Activated gamma-delta T cell treated with anti-CD3 and anti-CD28 coated beads, Interleukin-2, amount 50 U/mL, for 16 hours (primary cell): ENCODE measurements around the gene IDH1.
"Not testable (repeated sequence)": the region's sequence is repeated elsewhere in the genome, so short reads cannot be mapped to it uniquely, and the experiment has no call there.

Experiments used
- DNase-seq: peaks from one replicate; pipeline ENCODE4 v3.0.0-alpha.2; 2020; ENCODE audit warnings: low read depth

IDH1 gene

DNA sequence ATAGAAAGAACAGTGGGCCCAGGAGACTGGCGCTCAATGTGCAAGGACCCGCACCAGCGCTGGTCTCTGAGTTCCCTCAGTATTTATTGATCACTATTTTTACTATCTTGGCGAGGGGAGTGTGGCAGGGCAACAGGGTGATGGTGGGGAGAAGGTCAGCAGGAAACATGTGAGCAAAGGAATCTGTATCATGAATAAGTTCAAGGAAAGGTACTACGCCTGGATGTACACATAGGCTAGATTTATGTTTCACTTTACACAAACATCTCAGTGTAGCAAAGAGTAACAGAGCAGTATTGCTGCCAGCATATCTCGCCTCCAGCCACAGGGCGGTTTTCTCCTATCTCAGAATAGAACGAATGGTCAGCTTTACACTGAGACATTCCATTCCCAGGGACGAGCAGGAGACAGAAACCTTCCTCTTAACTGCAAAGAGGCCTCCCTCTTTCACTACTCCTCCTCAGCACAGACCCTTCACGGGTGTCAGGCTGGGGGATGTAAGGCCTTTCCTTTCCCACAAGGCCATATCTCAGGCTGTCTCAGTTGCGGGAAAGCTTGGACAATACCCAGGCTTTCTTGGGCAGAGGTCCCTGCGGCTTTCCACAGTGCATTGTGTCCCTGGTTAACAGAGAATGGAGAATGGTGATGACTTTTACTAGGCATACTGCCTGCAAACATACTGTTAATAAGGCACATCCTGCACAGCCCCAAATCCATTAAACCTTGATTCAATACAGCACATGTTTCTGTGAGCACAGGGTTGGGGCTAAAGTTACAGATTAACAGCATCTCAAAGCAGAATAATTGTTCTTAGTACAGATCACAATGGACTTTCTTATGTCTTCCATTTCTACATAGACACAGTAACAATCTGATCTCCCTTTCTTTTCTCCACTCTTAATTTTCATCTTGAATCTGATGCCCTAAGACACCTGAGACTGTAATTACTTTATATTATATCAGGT is 2.3 kb upstream of the IDH1 start:
- not testable (repeated sequence) for DNase-seq

- no peak for DNase-seq
These were observed 1.4 kb upstream of the IDH1 start for GRCh38 chr2:208256192-208256782.

- DNase-seq: no peak
These were observed 761 bp upstream of the IDH1 start for GRCh38 chr2:208255557-208256106.

DNA sequence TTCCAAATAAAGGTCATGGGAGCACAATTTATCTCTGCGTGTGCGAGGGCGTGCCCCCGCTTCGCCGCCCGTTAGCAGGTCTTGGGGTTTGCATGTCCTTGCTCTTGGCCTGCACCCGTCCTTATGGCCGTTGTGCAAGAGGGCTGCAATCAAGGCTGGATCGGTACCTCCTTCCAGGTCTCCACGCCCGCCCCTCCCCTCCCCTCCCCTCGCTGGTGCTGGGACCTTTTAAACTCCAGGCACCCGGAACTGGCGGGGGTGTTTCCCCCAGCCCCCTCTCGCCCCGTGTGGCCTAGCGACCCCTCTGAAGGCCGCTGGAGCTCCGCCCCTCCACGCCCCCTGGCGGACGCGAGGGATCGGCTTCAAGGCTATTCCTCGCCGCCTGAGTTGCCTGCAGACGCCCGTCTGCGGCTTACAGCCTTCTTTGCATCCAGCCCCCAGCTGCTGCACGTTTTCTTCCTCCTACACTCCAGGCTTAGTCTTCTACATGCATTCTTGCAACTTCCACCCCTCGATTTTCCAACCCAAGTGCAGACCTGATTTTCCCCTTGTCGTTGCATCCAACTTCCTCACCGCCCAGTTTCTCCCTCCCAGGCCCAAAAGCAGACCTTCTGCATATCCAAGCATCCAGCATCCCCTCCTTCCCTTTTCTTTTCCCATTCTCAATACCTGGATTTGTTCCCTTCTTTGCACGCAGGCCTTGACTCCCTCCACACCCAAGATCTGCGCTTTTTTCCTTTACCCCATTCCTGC is 577 bp downstream of the IDH1 start:
- DNase-seq: peak; percentile 69

- no peak for DNase-seq
These were observed 1.2 kb downstream of the IDH1 start for GRCh38 chr2:208253600-208254117.

DNA sequence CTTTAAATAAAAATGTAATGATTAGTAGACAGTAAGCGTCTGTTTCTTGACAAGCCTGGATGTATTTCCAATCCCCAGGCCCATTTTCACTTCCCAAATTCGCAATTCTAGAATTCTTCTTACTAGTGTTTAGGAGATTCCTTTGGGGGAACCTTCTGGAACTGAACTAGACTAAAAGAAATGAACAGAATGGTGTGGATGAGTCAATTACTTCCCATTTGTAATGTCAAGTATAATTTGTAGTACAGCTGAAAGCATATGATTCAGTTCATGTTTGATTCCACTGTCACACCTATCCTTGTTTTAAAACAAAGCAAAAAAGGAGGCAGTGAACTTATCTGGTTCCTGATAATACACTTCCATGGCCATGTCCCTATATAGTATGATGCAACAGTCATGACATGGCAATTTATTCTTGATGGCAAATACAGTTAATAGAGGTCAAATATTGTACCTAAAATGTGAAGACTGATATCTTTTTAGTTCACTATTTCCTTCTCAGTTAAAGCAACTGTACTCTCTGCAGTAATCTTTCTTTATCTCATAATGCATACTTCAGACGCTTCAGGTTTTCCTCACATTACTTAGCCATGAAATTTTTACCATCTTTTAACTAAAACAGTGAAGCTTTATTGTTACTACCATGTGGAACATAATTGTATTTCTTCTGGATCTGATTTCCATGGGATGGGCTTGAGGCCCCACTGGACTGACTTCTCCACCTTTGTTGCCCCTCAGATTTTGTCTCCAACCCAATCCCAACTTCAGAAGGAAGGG is 2.0 kb downstream of the IDH1 start:
- DNase-seq: no peak

DNA sequence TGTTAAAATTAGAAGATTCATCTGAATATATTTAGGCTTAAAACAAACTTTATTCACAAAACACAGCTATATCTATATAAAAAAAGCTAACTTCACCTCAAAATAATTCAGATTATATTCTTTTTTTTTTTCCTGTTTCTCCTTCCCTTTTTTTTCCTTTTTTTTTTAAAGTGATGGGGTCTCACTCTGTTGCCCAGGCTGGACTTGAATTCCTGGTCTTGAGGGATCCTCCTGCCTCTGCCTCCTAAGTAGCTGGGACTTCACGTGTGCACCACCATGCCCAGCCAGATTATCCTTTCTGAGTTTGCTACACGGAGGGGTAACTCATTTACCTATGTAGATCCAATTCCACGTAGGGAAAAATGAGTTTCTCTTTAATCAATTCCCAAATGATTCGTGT is 3.8 kb downstream of the IDH1 start:
- no peak for DNase-seq

GRCh38 chr2:208250388-208250787 is 4.5 kb downstream of the IDH1 start:
- DNase-seq: no peak

DNA sequence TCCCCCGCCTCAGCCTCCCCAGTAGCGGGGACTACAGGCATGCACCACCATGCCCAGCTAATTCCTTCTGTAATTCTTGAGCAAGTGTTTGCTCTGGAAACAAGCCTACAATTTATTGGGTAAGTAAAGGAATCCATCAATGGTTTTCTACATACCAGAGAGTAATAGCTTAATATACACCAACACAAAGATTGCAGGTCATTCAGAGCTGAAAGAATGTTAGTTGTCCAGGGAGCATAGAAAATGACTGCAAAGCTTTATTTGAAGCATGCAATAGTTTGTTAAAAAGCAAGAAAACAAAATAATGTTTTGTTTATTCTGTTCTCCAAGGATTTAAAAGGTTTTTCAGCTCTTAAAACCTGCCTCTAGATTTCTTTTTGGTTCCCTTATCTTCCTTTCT is 5.6 kb downstream of the IDH1 start:
- DNase-seq: no peak

DNA sequence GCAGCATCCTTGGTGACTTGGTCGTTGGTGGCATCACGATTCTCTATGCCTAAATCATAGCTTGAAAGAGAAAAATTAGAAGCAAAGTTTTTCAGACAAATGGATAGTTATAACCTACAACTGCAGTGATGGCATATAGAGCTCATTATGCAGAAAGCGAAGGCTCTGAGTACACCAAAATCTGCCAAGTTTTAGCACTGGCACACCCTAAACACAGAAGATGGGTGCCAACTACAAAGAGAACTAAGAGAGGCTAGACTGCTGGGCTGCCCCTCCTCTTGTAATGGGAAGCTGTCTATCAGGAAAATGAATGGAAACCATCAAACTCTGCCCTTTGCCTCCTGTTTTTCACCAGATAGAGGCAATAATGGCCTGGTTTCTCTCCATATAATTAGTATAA is 6.3 kb downstream of the IDH1 start:
- DNase-seq: no peak

DNA sequence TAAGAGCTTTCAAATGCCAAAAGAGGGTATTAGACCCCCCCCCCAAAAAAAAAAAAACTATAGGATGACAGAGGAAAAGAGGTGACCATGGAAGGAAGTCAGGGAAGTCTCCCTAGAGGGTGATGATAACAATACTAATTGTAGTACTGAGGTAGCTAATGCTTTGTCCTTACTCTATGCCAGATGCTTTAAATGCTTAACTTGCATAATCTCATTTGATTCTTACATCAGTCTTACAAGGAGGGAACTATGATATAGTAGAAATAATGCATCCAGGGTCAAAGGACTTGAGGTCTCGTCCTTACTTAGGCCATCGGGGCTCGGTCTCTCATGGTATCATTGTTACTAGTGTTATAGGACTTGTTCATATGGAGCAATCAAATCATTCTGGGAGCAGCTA is 9.1 kb downstream of the IDH1 start:
- DNase-seq: no peak

DNA sequence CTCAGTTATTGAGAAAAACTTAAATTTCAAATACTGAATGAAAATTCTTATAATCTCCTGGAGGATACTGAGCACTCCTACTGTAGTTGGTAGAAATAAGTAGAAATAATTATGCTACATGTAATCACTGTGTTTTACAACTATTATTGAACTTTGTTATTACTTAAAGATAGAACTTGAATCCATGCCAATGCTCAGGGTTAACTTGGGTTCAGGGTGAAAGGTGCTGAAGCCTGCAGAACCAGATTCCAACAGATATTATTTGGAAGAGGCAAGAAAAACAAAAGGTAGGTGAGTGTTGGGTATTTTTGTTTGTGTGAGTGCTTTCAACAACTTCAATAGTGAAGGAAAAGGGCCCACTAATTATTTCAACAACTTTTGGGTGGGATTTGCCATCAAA is 10.4 kb downstream of the IDH1 start:
- no peak for DNase-seq

DNA sequence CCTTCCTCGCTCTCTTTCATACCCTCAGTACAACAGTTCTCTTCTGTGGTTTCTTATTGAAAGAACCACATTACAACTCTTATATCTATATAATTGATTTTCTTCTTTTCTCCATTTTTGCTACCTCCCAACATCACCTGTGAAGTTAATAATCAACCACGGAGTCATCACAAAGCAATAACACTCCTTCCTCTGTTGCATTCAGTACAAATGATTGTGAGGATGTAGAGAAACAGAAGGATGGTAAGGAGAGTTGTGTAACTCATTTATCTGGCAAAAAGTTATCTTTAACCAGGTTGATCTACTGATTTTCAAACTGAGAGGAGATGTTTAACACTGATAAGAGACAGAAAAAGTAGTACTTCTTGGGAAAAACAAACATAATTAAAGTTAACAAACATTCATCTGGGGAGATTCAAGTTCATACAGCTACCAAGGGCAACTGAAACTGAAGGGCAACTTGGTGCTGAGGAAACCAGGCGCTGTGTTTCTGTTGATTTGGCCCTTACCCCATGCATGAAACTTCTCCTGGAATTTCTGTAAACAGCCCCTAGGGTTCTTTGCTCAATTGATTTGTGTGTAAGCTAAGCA is 14.2 kb downstream of the IDH1 start:
- no peak for DNase-seq

GRCh38 chr2:208239770-208240493 is 14.9 kb downstream of the IDH1 start:
- no peak for DNase-seq

DNA sequence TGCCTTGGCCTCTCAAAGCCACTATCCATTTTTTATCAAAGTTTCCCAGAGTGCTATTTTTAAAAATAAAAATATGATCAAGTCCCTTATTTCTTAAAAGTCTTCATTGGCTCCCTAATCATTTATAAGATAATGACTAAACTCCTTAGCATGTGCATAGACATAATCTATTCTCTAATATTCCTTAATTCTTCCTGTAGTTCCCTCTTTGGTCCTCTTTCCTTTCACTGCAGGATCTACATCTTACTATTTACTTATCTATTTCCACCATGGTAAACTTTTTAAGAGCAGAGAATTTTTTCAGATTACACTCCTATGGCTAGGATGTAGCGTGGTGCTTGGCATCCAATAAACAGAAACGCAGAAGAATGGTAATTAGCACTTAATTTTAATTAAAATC is 19.0 kb downstream of the IDH1 start:
- DNase-seq: no peak

GRCh38 chr2:208234786-208235185 is 20.1 kb downstream of the IDH1 start:
- no peak for DNase-seq

DNA sequence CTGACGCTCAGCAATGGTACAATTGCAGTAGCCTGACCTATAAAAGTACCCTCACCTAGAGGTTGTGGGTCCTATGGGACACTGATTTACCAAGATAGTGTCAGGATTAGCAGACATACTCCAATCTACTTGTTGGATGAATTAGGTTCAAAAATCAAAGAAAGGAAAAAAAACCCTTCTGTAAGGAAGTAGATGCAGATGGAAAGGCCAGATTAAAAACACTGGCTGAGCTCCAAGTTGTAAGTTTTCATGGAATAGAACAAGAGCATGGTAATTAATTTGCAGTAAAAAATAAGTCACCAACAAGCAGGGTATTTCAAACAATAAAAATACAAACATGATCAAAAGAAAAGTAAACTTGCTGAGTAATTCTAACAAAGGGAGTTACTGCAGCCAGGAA is 26.4 kb downstream of the IDH1 start:
- no peak for DNase-seq

DNA sequence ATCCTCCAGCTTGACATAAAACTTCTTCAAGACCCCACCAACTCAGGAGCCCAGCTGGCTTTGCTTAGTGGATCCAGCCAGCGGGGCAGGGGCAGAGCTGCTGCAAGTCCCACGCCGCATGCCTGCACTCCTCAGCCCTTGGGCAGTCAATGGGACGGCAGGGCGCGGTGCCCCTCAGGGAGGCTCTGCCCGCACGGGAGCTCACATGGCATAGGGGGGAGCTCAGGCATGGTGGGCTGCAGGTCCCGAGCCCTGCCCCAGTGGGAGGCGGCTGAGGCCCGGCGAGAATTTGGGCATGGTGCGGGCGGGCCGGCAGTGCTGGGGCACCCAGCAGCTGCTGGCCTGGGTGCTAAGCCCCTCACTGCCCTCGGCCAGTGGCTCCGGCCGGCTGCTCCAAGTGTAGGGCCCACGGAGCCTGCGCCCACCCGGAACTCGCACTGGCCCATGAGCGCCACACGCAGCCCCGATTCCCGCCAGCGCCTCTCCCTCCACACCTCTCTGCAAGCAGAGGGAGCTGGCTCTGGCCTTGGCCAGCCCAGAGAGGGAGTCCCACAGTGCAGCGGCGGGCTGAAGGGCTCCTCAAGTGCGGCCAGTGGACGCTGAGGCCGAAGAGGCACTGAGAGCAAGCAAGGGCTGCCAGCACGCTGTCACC is 27.2 kb downstream of the IDH1 start:
- DNase-seq: no peak

GRCh38 chr2:208224802-208225201 is 30.1 kb downstream of the IDH1 start:
- no peak for DNase-seq

- DNase-seq: no peak
These were observed 32.5 kb downstream of the IDH1 start for GRCh38 chr2:208222351-208222750.
